ENCODE data around the gene ZNF519.
"Not testable (repeated sequence)": the region's sequence is repeated elsewhere in the genome, so short reads cannot be mapped to it uniquely, and the experiment has no call there.

The ZNF519 gene

GRCh38 chr18:14147935-14148865 is 16.0 kb upstream of the ZNF519 start:
- not testable (repeated sequence) for DNase-seq (ENCODE audit: low read depth, low spot score)

GRCh38 chr18:14146771-14147170 is 14.5 kb upstream of the ZNF519 start:
- DNase-seq (ENCODE audit: low read depth, low spot score) = not testable (repeated sequence)

GRCh38 chr18:14145581-14146338 is 13.5 kb upstream of the ZNF519 start:
- DNase-seq (ENCODE audit: low read depth, low spot score) = not testable (repeated sequence)

- DNase-seq (ENCODE audit: low read depth, low spot score) = not testable (repeated sequence)
Observed at GRCh38 chr18:14145021-14145420, 12.8 kb upstream of the ZNF519 start.

GRCh38 chr18:14144628-14144895 is 12.3 kb upstream of the ZNF519 start:
- DNase-seq (ENCODE audit: low read depth, low spot score) = no peak

- not testable (repeated sequence) for DNase-seq (ENCODE audit: low read depth, low spot score)
Observed at GRCh38 chr18:14143871-14144627, 11.8 kb upstream of the ZNF519 start.

GRCh38 chr18:14143396-14143795 is 11.2 kb upstream of the ZNF519 start:
- not testable (repeated sequence) for DNase-seq (ENCODE audit: low read depth, low spot score)

GRCh38 chr18:14142177-14142576 is 9.9 kb upstream of the ZNF519 start:
- not testable (repeated sequence) for DNase-seq (ENCODE audit: low read depth, low spot score)

- not testable (repeated sequence) for DNase-seq (ENCODE audit: low read depth, low spot score)
Observed at GRCh38 chr18:14139583-14139982, 7.3 kb upstream of the ZNF519 start.

- DNase-seq (ENCODE audit: low read depth, low spot score) = not testable (repeated sequence)
Observed at GRCh38 chr18:14137971-14138370, 5.7 kb upstream of the ZNF519 start.

GRCh38 chr18:14131696-14132270 is 452 bp downstream of the ZNF519 start:
- not testable (repeated sequence) for DNase-seq (ENCODE audit: low read depth, low spot score)

GRCh38 chr18:14130804-14131203 is 1.4 kb downstream of the ZNF519 start:
- peak; percentile 52 for DNase-seq (ENCODE audit: low read depth, low spot score)

GRCh38 chr18:14124689-14125088 is 7.5 kb downstream of the ZNF519 start:
- no peak for DNase-seq (ENCODE audit: low read depth, low spot score)

GRCh38 chr18:14122097-14122496 is 10.1 kb downstream of the ZNF519 start:
- no peak for DNase-seq (ENCODE audit: low read depth, low spot score)

GRCh38 chr18:14120926-14121325 is 11.3 kb downstream of the ZNF519 start:
- DNase-seq (ENCODE audit: low read depth, low spot score) = no peak

- no peak for DNase-seq (ENCODE audit: low read depth, low spot score)
Observed at GRCh38 chr18:14117606-14118005, 14.6 kb downstream of the ZNF519 start.

GRCh38 chr18:14106906-14107305 is 25.3 kb downstream of the ZNF519 start:
- DNase-seq (ENCODE audit: low read depth, low spot score) = no peak

GRCh38 chr18:14104906-14105748 is 27.1 kb downstream of the ZNF519 start:
- DNase-seq (ENCODE audit: low read depth, low spot score) = peak; percentile 11

- DNase-seq (ENCODE audit: low read depth, low spot score) = no peak
Observed at GRCh38 chr18:14104201-14104600, 28.0 kb downstream of the ZNF519 start.

- DNase-seq (ENCODE audit: low read depth, low spot score) = no peak
Observed at GRCh38 chr18:14100503-14101286, 31.5 kb downstream of the ZNF519 start.

All from ELF-1 (cell line).